NCI-H748 (cell line): ENCODE results near the gene SLC35B4.
A peak's percentile ranks its signal among the peaks of the same experiment; 100 is the strongest.

ENCODE experiments used
- DNase-seq: peaks from one replicate; lab custom pipeline; 2025; ENCODE audit not compliant: unreplicated experiment; lab: John Stamatoyannopoulos, UW

Gene SLC35B4, protein sequence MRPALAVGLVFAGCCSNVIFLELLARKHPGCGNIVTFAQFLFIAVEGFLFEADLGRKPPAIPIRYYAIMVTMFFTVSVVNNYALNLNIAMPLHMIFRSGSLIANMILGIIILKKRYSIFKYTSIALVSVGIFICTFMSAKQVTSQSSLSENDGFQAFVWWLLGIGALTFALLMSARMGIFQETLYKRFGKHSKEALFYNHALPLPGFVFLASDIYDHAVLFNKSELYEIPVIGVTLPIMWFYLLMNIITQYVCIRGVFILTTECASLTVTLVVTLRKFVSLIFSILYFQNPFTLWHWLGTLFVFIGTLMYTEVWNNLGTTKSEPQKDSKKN

DNA sequence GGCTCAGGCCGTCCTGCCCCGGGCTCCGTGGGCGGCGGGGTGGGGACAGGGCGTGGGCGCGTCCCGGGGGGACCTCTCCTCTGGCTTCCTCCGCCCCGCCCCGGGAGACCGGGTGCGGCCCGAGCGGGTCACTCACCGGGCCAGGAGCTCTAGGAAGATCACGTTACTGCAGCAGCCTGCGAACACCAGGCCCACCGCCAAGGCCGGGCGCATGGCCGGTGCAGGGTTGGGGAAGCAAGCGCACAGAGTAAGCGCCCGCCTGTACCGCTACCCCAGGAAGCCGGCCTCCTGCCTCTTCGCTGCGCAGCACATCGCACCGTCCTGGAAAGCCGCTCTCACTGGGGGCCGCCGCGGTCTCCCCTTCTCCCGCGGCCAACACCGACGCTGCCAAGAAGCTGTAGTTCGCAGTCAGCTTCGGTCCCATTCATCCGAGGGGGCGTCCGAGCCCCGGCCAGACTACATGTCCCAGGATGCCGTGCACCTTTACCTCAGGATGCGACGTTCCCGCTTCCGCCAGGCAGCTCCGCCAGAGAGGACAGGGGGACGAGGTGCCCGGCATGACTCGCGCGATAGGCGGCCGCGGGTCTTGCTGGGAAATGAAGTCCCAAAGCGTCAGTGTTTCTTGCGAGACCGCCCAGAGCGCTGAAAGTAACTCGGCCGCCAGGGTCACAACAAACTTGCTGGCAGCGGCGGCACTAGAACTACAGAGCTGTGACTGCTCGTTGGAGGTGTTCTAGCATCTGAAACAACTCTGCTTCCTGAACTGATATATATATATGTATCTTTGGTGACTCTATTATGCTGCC lies at the start of gene SLC35B4:
Gene SLC35B4 (minus strand): TSS at position 392 of the 806 bp plus-strand sequence. CDS start 179 bp downstream, at position 213.
- DNase-seq = peak; percentile 98

DNA sequence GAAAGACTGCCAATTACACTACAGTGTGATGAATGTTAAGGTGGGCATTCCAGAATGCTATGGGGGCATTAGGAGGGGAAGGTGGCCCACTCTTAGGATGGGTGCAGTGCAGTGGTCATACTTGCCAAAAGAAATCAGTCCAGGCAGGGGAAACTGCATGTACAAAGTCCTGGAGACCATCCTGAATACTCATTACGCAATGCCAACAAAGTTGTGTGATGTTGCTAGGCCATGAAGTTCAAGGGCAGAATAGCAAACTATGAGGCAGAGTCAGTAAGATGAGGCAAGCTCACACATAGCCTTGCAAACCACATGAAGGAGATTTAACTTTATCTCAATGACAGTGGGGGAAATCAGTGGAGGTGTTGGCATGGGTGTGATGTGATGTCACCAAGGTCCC lies 49.8 kb upstream of the SLC35B4 start:
- no peak for DNase-seq

DNA sequence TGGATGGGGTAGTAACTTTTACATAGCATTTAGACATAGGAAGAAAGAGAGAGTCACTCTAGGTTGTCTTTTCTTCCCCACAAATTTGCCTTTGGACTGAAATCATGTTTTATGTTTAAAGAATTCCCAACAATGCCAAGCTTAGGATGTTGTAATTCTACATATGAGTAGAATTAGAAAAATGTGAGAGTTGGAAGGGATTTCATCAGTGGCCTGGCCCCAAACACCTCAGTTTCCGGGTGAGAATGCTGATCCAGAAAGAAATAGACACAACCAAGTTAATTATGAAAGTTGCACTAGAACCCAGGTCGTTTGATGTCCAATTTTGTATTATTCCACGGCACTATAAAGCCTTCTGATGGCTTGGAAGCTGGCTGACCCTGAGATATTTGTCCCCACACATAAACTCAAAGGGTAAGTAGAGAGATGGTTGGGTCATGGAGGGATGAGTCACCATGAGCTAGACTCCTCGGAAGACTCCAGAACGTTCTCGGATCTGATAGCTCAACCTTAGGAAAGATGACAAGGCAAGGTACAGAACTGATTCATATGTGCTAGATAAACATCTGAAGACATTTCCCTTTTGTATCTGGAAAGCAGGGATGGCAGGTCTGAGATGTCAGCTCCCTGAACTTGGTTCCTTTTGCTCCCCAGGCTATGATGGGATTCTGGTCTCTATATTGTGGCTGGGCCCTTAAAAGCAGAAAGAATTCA lies 48.8 kb upstream of the SLC35B4 start:
- no peak for DNase-seq

DNA sequence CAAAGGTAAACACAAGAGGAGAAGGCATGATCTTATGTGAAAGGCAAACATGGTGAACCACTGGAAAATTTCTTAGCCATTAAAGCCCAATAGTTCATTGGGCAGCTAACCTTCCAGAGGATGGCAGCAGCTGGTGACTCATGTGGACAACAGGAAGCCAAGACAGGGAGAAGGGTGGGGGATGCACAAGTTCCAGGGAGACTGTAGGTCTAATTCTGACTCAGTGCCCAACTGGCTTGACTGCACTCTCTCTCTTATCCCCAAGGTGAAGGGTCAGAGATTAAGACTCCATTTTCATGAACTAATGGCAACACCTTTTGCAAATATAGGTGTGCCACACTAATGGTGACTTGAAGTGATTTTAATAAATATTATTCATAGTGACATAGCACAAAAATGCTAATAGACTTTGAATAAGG lies 47.9 kb upstream of the SLC35B4 start:
- DNase-seq = no peak

DNA sequence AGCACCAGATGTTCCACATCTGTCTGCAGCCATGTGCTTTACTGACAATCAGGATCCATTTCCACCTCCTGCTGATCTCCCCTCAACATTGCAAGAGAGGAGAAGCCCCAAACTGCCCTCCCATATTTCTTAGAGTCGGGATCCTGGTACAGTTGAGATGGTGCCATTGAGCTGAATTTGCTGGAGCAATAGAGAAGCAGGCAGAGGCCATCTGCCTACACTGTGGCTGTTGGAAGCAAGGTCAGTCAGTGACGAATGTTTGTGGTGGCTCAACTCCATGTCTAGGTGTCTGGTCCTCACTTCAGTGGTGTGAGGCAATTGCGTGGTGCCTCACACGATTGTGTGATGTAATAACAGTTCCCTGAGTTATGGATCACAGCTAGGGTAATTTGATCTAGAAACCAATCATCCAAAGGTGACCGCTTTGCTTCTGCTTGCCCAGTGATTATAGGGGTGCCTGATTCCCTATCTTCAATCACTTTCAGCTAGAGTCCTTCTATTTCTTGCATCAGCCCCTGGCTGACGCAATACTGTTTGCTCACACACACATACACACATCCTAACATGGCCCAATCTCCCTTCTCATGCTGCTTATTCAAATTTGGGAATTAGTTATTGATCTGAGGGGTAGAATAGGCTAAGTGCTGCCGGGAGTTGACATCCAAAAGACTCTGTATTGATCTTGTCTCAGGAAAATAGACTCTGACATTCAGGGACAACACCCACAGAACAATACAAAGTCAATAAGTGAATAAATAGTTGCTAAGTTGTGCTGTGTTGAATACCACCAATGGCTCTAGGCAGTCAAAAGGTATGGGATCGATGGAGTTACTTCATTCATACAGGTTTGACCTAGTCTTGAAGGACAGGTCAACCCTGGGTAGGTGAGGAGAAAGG lies 46.1 kb upstream of the SLC35B4 start:
- DNase-seq = no peak

DNA sequence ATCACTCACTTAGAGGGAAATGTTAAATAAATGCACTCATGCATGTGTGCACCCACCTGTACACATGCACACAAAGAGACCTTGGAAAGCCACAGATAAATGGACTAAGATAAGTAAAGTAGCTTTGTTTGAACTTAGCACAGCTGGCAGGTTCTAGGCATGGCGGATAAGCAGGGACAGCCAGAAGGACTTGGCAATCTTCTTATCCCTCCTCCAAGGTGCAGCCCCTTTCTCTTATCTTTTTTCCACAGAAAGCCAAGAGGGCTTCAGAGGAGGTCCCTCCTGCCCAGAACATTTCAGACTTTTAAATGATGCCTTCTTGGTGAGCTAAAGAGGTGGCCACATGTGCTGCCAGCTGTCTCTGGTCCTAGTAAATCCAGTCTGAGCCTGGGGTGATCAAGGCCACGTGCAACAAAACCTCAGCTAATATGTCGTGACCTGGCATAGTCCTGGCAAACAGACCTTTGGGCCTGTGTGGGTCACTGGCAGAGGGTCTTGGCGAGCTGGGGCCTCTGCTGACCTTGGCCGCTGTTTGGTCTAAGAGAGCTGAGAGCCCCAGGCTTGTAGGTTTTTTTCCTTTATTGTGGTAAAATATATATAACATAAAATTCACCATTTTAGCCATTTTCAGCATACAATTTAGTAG lies 43.2 kb upstream of the SLC35B4 start:
- DNase-seq = no peak

DNA sequence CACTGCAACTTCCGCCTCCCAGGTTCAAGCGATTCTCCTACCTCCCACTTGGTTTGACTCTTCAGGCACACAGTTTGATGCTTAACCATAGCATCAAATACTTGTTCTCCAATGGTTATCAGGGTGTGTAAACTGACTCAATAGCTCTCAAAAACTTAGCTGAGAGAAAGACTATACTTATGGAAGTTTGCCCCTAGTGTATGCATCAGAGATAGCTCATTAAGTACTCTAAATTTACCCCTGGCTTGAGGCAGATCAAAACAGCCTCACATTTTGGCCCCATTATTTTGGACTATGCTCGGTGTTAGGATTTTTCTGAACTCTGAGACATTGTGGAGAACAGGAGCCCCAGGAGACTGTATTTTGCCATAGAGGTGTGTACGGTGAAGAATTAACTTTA lies 40.8 kb upstream of the SLC35B4 start:
- DNase-seq = no peak

DNA sequence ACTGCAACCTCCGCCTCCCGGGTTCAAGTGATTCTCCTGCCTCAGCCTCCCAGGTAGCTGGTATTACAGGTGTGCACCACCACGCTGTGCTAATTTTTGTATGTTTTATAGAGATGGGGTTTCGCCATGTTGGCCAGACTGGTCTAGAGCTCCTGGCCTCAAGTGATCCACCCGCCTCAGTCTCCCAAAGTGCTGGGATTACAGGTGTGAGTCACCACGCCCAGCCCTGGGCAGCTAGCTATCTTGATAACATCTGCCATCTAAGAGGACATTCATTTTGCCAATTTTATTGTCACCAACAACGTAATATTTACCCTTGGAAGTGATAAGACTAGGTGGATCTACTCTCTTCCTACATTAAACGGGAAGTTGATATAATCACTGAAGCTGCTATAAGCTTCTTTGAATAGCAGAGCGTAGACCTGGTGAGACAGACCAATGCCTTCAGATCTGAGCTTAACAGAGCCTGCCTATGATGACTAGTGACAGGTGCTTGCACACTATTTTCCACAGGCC lies 39.7 kb upstream of the SLC35B4 start:
- DNase-seq = no peak

DNA sequence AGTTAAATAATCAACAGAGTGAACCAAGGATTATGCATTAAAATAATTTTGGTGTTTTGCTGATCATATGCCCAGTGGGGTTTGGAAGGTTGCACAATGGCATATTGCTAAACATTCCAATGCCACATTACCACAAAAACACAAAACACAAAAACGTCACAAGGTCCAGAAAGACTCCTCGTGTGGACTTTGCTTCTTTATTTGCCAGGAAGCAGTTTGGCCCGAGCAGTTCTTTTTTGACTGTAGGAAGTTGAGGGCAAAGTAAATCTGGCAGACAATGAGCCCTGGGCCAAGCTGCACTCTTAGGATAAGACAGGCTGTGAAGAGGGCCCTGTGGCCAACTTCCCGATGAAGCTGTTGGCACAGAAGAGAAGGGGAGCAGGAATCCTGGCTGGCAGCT lies 39.2 kb upstream of the SLC35B4 start:
- no peak for DNase-seq

DNA sequence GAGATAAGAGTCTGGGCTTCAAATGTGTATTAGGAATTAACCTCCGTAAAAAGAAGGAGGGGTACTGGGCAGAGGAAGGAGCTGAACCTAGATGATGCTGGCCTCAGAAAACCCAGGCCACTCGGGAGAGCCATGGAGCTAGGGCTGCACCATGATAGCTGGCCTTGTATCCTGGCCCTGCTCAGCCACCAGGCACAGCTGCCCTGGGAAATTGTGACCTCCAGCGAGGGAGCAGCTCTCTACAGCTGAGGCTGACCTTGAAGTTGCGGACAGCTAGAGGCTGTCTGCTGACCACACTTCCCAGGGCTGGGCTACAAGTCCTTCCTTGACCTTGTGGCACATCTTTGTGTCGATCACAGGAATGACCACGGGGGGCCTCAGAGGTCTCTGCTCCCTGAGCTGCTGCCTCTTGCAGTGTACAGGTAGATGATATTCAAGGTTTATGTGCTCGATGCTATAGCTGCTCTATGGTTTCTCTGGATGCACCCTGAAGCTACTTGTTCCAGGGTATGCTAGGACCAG lies 38.3 kb upstream of the SLC35B4 start:
- no peak for DNase-seq

DNA sequence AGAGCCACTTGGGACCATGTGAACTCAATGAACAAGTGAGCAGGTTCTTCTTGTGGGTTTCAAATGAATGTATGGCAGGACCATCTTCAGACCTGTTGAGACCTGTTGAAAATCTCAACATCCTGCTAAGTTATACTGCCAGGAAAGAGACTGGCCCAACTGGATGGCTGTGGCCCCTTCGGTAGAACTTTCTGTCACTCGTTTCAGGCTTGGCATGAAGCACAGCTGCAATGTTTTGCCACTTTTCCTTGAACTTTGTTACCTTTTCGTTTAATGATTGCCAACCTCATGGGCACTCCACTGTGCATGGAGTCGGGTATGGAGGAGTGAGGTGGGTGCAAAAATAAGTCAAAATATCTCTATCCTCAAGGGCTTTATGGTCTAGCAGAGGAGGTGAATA lies 36.7 kb upstream of the SLC35B4 start:
- DNase-seq = no peak

DNA sequence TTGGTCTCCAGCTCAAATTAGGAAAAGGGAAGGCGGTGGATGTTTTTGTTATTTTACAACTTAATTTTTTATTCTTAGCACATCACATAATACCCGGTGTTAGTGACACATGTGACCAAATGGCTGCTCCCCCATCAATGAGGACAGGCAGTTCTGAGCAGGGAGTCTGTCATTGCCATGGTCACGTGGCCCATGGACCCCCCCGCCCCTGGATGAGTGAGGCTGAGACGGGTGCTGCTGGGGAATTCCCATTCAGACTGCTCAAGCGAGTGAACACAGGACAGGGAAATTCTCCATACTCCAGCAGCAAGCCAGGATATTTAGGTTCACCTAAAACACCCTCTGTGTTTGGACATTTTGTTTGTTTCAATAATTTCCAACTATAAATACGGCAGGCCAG lies 34.7 kb upstream of the SLC35B4 start:
- DNase-seq = no peak

DNA sequence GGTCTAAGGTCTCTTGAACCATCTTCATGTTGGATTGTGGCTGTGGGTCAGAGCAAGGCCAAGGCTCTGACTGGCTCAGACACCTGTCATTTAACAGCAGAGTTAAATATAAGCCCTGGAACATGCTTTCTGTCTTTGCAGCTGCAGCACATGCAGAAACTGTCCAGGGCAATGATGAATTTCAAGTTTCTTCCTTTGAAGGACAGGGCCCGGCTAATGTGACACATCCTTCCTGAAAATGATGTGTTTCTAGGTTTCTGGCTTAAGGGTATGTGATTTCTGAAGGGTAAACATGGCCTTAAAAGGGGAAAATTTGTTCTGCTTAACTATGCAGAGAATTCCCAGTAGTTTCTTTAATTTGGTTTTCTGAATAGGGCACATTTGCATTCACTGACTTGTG lies 34.0 kb upstream of the SLC35B4 start:
- DNase-seq = no peak

DNA sequence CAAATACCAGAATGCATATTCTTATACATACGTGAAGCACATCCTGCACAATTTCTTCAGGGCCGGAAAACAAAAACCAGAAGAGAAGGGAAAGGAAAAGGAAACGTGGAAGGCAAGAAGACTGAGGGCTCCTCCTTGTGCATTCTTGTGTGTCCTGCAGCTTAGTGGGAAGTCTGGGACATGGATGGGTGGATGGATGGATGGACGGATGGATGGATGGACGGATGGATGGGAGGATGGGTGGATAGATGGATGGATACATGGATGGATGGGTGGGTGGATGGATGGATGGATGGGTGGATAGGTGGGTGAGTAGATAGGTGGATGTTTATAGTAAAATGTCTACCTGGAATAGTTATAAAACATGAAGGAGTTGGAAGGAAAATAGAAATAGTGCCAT lies 30.8 kb upstream of the SLC35B4 start:
- DNase-seq = no peak

DNA sequence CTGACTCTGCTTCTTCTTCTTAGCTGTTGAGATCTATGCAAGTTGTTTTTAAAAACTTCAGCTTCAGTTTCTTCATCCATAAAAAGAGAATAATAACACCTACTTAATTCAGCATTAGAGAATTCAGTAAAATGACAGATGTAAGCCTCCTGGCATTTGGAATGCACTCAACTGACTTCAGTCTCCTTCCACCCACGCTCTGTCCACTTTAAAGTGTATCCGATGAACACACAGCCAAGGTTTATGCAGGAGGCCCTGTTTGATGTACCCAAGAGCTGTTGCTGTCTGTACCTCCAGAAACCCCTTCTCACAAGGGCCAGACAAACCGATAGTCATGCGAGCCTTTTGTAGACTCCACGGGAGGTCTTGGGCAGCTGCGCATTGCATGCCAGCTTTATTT lies 27.1 kb upstream of the SLC35B4 start:
- no peak for DNase-seq

DNA sequence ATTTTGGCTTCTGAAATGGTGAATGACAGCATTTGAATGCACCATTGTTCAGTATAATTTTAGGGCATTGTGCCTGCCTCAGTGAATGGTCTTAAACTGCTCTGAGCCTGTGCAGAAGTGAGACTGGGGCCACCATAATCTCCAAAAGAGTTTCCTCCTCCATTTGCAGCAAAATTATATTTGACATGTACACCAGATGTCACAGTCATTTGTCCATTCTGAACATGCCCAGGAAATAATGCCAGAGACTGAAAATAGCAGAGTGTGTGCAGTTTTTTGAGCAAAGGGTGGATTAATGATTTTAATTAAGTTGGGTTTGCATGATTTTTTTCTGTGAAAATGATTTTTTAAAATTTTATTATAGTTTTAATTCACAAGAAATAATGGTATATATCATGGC lies 26.4 kb upstream of the SLC35B4 start:
- no peak for DNase-seq

DNA sequence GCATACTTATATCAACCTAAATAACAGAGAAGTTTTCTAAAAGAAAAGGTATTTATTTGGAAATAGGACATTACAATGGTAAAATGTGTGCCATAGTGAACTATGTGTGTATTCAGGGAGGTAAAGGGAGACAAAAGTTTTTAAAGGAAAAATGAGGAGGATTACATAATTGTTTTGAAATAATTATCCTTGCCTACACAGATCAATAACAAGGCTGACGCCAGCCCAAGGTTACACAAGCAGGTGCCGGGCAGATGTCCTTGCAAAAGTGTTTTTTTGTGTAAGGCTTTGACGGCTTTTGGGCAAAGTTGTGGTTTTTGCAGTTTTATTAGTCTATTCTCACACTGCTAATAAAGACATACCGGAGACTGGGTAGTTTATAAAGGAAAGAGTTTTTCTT lies 22.7 kb upstream of the SLC35B4 start:
- no peak for DNase-seq

DNA sequence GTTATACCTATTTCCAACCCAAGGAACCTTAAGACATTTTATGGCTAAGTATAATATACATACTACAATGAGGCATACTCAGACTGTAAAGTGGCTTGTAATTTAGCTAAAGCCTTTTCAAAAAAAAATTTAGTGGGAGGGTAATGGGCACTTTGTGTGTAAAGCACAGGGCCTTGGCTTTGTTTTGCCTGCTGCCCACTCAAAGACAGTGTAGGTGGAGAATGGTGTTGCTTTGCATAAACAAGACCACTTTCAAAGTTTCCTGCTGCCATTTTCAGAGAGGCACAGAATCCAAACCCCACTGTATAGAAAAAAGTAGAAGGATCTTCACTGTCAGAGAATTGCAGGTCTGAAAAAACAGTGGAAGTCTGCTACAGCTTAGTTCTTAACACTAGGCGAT lies 21.2 kb upstream of the SLC35B4 start:
- no peak for DNase-seq

DNA sequence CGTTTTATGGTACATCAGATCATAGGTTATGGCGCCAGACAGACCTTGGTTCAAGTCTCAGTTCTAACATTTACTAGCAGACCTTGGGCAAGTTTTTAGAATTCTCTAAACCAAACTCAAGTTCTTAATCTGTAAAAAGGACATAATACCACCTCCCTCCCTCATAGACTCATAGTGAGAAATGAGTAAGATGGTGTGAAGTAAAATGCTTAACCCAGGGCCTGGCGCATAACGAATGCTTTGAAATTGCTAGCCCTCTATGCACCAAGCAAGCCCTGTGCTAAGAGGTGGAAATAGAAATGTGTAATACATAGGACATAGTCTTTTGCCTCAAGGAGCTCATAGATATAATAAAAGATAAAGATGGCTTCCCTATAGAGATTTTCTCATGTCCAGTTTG lies 17.7 kb upstream of the SLC35B4 start:
- no peak for DNase-seq

DNA sequence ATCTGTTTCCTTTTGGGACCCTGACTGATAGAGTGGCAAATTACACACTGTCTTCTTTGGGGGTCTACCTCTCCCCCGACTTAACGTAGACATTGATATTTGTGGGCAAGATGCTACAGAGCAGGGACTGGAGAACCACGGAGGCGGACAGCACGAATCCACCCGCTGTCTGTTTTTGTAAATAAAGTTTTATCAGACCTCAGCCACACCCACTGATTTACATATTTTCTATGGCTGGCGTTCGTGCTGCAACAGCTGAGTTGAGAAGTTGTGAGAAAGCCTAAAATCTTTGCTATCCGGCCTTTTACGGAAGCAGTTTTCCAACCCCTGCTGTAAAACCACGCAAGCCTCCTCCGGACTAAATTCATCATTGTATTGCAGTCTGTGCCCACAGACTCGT lies 17.2 kb upstream of the SLC35B4 start:
- DNase-seq = no peak
